ENCODE data around the gene UGT1A3.

Gene UGT1A3

GRCh38 chr2:233795735-233796171 lies 66.9 kb downstream of the UGT1A3 start:
- Histone ChIP-seq H3K36me3 (no peaks in the 10 kb centered on the region), H3K9me3 (no peaks in the 10 kb centered on the region), H3K27me3 (no peaks in the 10 kb centered on the region), H3K4me1 (ENCODE audit: control insufficient read depth in 1 of 2, insufficient read depth in 1 of 2, low read depth in 1 of 2, low read length in 1 of 2) (no peaks in the 10 kb centered on the region), H3K27ac (no peak overlapping the region), H3K4me3 (ENCODE audit: low read depth in 1 of 2, low read length in 1 of 2) (no peak overlapping the region)
- no peak for TF ChIP-seq CTCF (IDR thresholded peaks at IDR 0.05)

- no peak overlapping the region for H3K27ac ChIP-seq
- no peaks in the 10 kb centered on the region for H3K9me3 ChIP-seq
- H3K4me3 ChIP-seq (ENCODE audit: low read depth in 1 of 2, low read length in 1 of 2) = no peak overlapping the region
- H3K4me1 ChIP-seq (ENCODE audit: control insufficient read depth in 1 of 2, insufficient read depth in 1 of 2, low read depth in 1 of 2, low read length in 1 of 2) = no peaks in the 10 kb centered on the region
- no peak for TF ChIP-seq CTCF (IDR thresholded peaks at IDR 0.05)
- no peaks in the 10 kb centered on the region for H3K36me3 ChIP-seq
- no peaks in the 10 kb centered on the region for H3K27me3 ChIP-seq
Measured at GRCh38 chr2:233796254-233796653, 67.4 kb downstream of the UGT1A3 start.

GRCh38 chr2:233798335-233799086 lies 69.7 kb downstream of the UGT1A3 start:
- no peak overlapping the region for H3K27ac ChIP-seq
- H3K4me1 ChIP-seq (ENCODE audit: control insufficient read depth in 1 of 2, insufficient read depth in 1 of 2, low read depth in 1 of 2, low read length in 1 of 2) = no peaks in the 10 kb centered on the region
- H3K4me3 ChIP-seq (ENCODE audit: low read depth in 1 of 2, low read length in 1 of 2) = no peak overlapping the region
- H3K36me3 ChIP-seq = no peaks in the 10 kb centered on the region
- no peaks in the 10 kb centered on the region for H3K9me3 ChIP-seq
- H3K27me3 ChIP-seq = no peaks in the 10 kb centered on the region
- TF ChIP-seq CTCF (IDR thresholded peaks at IDR 0.05) = no peak

GRCh38 chr2:233799087-233799665 lies 70.3 kb downstream of the UGT1A3 start:
- Histone ChIP-seq H3K27me3 (no peaks in the 10 kb centered on the region), H3K4me1 (ENCODE audit: control insufficient read depth in 1 of 2, insufficient read depth in 1 of 2, low read depth in 1 of 2, low read length in 1 of 2) (no peaks in the 10 kb centered on the region), H3K9me3 (no peaks in the 10 kb centered on the region), H3K4me3 (ENCODE audit: low read depth in 1 of 2, low read length in 1 of 2) (no peak overlapping the region), H3K27ac (no peak overlapping the region), H3K36me3 (no peaks in the 10 kb centered on the region)
- TF ChIP-seq CTCF (IDR thresholded peaks at IDR 0.05) = no peak

- no peak for TF ChIP-seq CTCF (IDR thresholded peaks at IDR 0.05)
Measured at GRCh38 chr2:233799716-233800115, 70.9 kb downstream of the UGT1A3 start.

More at GRCh38 chr2:233799716-233800115, 70.9 kb downstream of the UGT1A3 start:
- no peaks in the 10 kb centered on the region for H3K27me3 ChIP-seq
- H3K4me3 ChIP-seq (ENCODE audit: low read depth in 1 of 2, low read length in 1 of 2) = no peak overlapping the region
- no peaks in the 10 kb centered on the region for H3K4me1 ChIP-seq (ENCODE audit: control insufficient read depth in 1 of 2, insufficient read depth in 1 of 2, low read depth in 1 of 2, low read length in 1 of 2)
- no peak overlapping the region for H3K27ac ChIP-seq
- no peaks in the 10 kb centered on the region for H3K9me3 ChIP-seq
- no peaks in the 10 kb centered on the region for H3K36me3 ChIP-seq

Measured in neutrophil (primary cell).